Measurements from ENCODE around the gene CHMP3. TPM values are rescaled to one million over a fixed set of nuclear protein-coding genes. Genes with fewer than 3 reads are reported as not detected.

Gene CHMP3
- total and polyA plus RNA-seq, 2 donors (not counting 1 experiment from before 2014, with no cell fraction given) = 17.5 to 72.5 TPM

- intact Hi-C loops (cut with micrococcal nuclease) = no loop called here
- H3K36me3 ChIP-seq (replicated peaks in 1 of 2; ENCODE audit: control extremely low read depth in 1 of 2, control insufficient read depth in 1 of 2, extremely low read depth in 1 of 2, insufficient read depth in 2 of 2, low read length in 1 of 2) = peaks cover 29 to 96% of the 10 kb centered on the region in 2 experiments
- H3K27ac ChIP-seq (ENCODE audit: low read length in 2 of 2) = no peak overlapping the region
- H3K4me1 ChIP-seq (ENCODE audit: control insufficient read depth in 2 of 2, insufficient read depth in 2 of 2, low read length in 2 of 2) = no peaks in the 10 kb centered on the region
- Mint-ChIP-seq H3K4me3 (no peak overlapping the region), H3K27me3 (no peaks in the 10 kb centered on the region), H3K27ac (no peak overlapping the region), H3K9me3 (ENCODE audit: insufficient read depth) (no peaks in the 10 kb centered on the region), H3K4me1 (no peaks in the 10 kb centered on the region)
- TF ChIP-seq EZH2 (IDR thresholded peaks at IDR 0.05; ENCODE audit: borderline replicate concordance, insufficient read depth, low read depth, low read length, poor library complexity, severe bottlenecking) (no peak), CTCF (IDR thresholded peaks at IDR 0.05) (no peak)
- POLR2A ChIA-PET = no interaction called here
- H3K9me3 ChIP-seq (ENCODE audit: control extremely low read depth in 1 of 3, control insufficient read depth in 2 of 3, insufficient read depth in 1 of 3, low read length in 2 of 3) = no peaks in the 10 kb centered on the region
- H3K79me2 ChIP-seq (ENCODE audit: control insufficient read depth, insufficient read depth, low read length) = no peaks in the 10 kb centered on the region
- no peaks in the 10 kb centered on the region for H4K20me1 ChIP-seq (ENCODE audit: control insufficient read depth, insufficient read depth, low read length, poor library complexity, severe bottlenecking)
- H3K4me2 ChIP-seq (replicated peaks; ENCODE audit: low read depth, low read length, poor library complexity, severe bottlenecking) = no peak overlapping the region
- ATAC-seq (ENCODE audit: low read depth) (no peak), DNase-seq (no peak)
- CTCF ChIA-PET = interaction anchor here (1.0 kb wide), 1 partner anchor 33 kb away, joined by 5 read pairs; no protein-coding TSS in a partner anchor
- no peaks in the 10 kb centered on the region for H3K27me3 ChIP-seq (replicated peaks in 1 of 4; ENCODE audit: control extremely low read depth in 1 of 4, control insufficient read depth in 3 of 4, insufficient read depth in 4 of 4, low read length in 3 of 4)
- WGBS (ENCODE audit: insufficient coverage) = 100% methylated on average over 1 of the region's 3 CpGs
- H3K9ac ChIP-seq (ENCODE audit: low read length) = no peak overlapping the region
- no peak overlapping the region for H3K4me3 ChIP-seq (ENCODE audit: control extremely low read depth in 1 of 5, extremely low read depth in 1 of 5, insufficient read depth in 1 of 5, low read depth in 2 of 5, low read length in 4 of 5)
- no peak overlapping the region for H2AFZ ChIP-seq (ENCODE audit: insufficient read depth, low read depth, low read length, poor library complexity, severe bottlenecking)
Measured at GRCh38 chr2:86485802-86486201, 77.4 kb downstream of the CHMP3 start.

GRCh38 chr2:86485103-86485502 is 78.1 kb downstream of the CHMP3 start:
- Histone ChIP-seq H3K27me3 (replicated peaks in 1 of 4; ENCODE audit: control extremely low read depth in 1 of 4, control insufficient read depth in 3 of 4, insufficient read depth in 4 of 4, low read length in 3 of 4) (no peaks in the 10 kb centered on the region), H3K9ac (ENCODE audit: low read length) (no peak overlapping the region), H2AFZ (ENCODE audit: insufficient read depth, low read depth, low read length, poor library complexity, severe bottlenecking) (no peak overlapping the region), H4K20me1 (ENCODE audit: control insufficient read depth, insufficient read depth, low read length, poor library complexity, severe bottlenecking) (no peaks in the 10 kb centered on the region), H3K4me1 (ENCODE audit: control insufficient read depth in 2 of 2, insufficient read depth in 2 of 2, low read length in 2 of 2) (no peaks in the 10 kb centered on the region), H3K4me3 (ENCODE audit: control extremely low read depth in 1 of 5, extremely low read depth in 1 of 5, insufficient read depth in 1 of 5, low read depth in 2 of 5, low read length in 4 of 5) (no peak overlapping the region), H3K27ac (ENCODE audit: low read length in 2 of 2) (no peak overlapping the region), H3K9me3 (ENCODE audit: control extremely low read depth in 1 of 3, control insufficient read depth in 2 of 3, insufficient read depth in 1 of 3, low read length in 2 of 3) (no peaks in the 10 kb centered on the region), H3K79me2 (ENCODE audit: control insufficient read depth, insufficient read depth, low read length) (no peaks in the 10 kb centered on the region), H3K36me3 (replicated peaks in 1 of 2; ENCODE audit: control extremely low read depth in 1 of 2, control insufficient read depth in 1 of 2, extremely low read depth in 1 of 2, insufficient read depth in 2 of 2, low read length in 1 of 2) (peaks cover 32 to 96% of the 10 kb centered on the region in 2 experiments), H3K4me2 (replicated peaks; ENCODE audit: low read depth, low read length, poor library complexity, severe bottlenecking) (no peak overlapping the region)
- TF ChIP-seq CTCF (IDR thresholded peaks at IDR 0.05) (no peak), EZH2 (IDR thresholded peaks at IDR 0.05; ENCODE audit: borderline replicate concordance, insufficient read depth, low read depth, low read length, poor library complexity, severe bottlenecking) (no peak)
- intact Hi-C loops (cut with micrococcal nuclease) = no loop called here
- ChIA-PET POLR2A (no interaction called here), CTCF (interaction anchor here (1.0 kb wide), 1 partner anchor 33 kb away, joined by 5 read pairs; no protein-coding TSS in a partner anchor)
- DNase-seq (no peak), ATAC-seq (ENCODE audit: low read depth) (no peak)
- no peaks in the 10 kb centered on the region for H3K4me1 Mint-ChIP-seq
- no peak overlapping the region for H3K27ac Mint-ChIP-seq
- H3K9me3 Mint-ChIP-seq (ENCODE audit: insufficient read depth) = no peaks in the 10 kb centered on the region
- H3K4me3 Mint-ChIP-seq = no peak overlapping the region
- no peaks in the 10 kb centered on the region for H3K27me3 Mint-ChIP-seq

Measured in B cell (primary cell).